Right lobe of liver (tissue), 6 donors: ENCODE data around the gene SLC8A1. TPM values are rescaled to one million over a fixed set of nuclear protein-coding genes. Genes with fewer than 3 reads are reported as not detected.

Experiments used
- ATAC-seq, 4 donors: fragments of 200-7000 bp; cut with Tn5 transposase; one replicate each; pipeline ENCODE4 v1.9.1; 2020; ENCODE audit warnings: mild to moderate bottlenecking in 4 of 4, moderate library complexity in 4 of 4
- DNase-seq, 3 donors: peaks; one replicate each; pipeline ENCODE4 v3.0.0-alpha.2; 2020
- H3K27ac ChIP-seq, 3 donors: fragments of 200-600 bp; one replicate each; pipeline ENCODE4 v1.8.0; 2022
- H3K27me3 ChIP-seq, 2 donors: fragments of 200-600 bp; one replicate each; pipeline ENCODE4 v1.8.0; 2022
- H3K36me3 ChIP-seq, 4 donors: fragments of 200-600 bp; sonication (generic) in 1 of 4; one replicate each; pipeline versions ENCODE4 v1.5.1 to v1.8.0; 2017 to 2022; ENCODE audit warnings: control low read depth in 1 of 4
- H3K4me1 ChIP-seq, 4 donors: fragments of 200-600 bp; sonication (generic) in 1 of 4; one replicate each; pipeline versions ENCODE4 v1.5.1 to v1.8.0; 2017 to 2022; ENCODE audit warnings: control low read depth in 1 of 4
- H3K4me3 ChIP-seq, 3 donors: fragments of 200-600 bp; one replicate each; pipeline ENCODE4 v1.8.0; 2022
- H3K9me3 ChIP-seq, 4 donors: fragments of 200-600 bp; sonication (generic) in 1 of 4; one replicate each; pipeline versions ENCODE4 v1.5.1 to v1.8.0; 2017 to 2022; ENCODE audit warnings: control low read depth in 1 of 4
- POLR2A ChIP-seq: fragments of 450-650 bp; IDR thresholded peaks from one replicate; pipeline ENCODE4 v1.6.1; 2017; ENCODE audit warnings: antibody characterized with exemption, mild to moderate bottlenecking
- WGBS: methylation state at CpG from one replicate; pipeline ENCODE4 v1.1.6; 2018; ENCODE audit warnings: low coverage, low lambda C conversion rate; ENCODE audit not compliant: insufficient coverage; ENCODE audit errors: missing lambda C conversion rate; 5-methylcytosine and 5-hydroxymethylcytosine counted together
- intact Hi-C, 2 donors: fragments of 100-400 bp; cut with DNase I; formaldehyde crosslinking; loops; one replicate each; pipeline versions ENCODE4 v1.11.2 to v1.14.1; 2022
- total RNA-seq, 6 experiments: library from RNA; depleted of rRNA in 2 of 6; stranded (reverse); fragments of >200 nt in 2 of 6; fragmentation: NEBNext Ultra II Directional in 3 of 6; extraction: Animal tissue kit (Norgen Biotek cat#: 25700) in 3 of 6; gene quantifications; one replicate each; pipeline versions ENCODE4 v1.1.0 to v1.2.4, GENCODE V29; 2016 to 2023
- TF ChIP-seq, protein P1 (sequence below), 4 donors: fragments of 200-600 bp in 3 of 4; fragments of 450-650 bp in 1 of 4; IDR thresholded peaks; one replicate each; pipeline versions ENCODE4 v1.5.1 to v1.8.0; 2016 to 2022; ENCODE audit warnings: antibody characterized with exemption in 4 of 4, mild to moderate bottlenecking in 2 of 4
- donor health status: DM: no; HTN: yes; CAD: no.
- donor health status: DM: no; HTN: no; CAD: no.
- donor health status: DM: no; HTN: no; CAD: no.
- donor health status: DM: no; HTN: yes; CAD: no.
- donor health status: DM: no; HTN: yes; CAD: no.

SLC8A1 gene
- total RNA-seq, 6 experiments from 2014 or later = 3.3 to 12.1 (median 4.9) TPM

DNA sequence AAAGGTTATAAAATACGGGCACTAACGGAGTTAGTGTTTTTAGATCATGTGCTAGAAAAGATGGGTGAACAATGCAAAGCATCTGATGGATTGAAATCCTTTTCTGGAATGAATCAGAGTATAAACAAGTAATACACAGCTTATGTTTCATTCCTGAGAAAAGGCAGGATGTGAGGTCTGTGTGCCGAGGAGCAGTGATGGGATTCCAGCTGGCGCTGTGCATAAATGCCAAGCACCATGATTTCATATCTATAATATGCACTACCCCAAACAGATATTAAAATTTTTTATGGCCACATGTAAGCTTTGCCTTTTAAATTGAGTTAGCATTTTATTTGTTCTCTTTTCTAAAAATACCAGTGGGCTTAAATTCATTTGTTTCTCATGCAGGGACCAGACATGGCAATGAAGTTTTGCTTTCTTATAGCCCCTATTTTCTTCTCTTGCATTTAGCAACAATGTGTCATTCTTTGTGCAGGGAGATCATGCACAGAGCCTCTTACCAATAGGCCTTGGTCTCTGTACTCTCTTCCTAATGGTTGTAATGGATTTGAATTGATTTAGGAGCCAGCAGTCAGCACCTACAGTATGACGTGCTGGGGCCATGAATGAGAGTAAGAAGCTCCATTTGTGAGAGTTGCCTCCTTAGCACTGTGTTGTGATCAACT lies 323.9 kb downstream of the SLC8A1 start:
- intact Hi-C loops = no loop called here
- Histone ChIP-seq H3K9me3 (no peaks in the 10 kb centered on the region), H3K4me1 (no peaks in the 10 kb centered on the region), H3K27me3 (no peaks in the 10 kb centered on the region), H3K36me3 (no peaks in the 10 kb centered on the region), H3K27ac (no peak overlapping the region), H3K4me3 (no peak overlapping the region)
- TF ChIP-seq, protein P1, sequence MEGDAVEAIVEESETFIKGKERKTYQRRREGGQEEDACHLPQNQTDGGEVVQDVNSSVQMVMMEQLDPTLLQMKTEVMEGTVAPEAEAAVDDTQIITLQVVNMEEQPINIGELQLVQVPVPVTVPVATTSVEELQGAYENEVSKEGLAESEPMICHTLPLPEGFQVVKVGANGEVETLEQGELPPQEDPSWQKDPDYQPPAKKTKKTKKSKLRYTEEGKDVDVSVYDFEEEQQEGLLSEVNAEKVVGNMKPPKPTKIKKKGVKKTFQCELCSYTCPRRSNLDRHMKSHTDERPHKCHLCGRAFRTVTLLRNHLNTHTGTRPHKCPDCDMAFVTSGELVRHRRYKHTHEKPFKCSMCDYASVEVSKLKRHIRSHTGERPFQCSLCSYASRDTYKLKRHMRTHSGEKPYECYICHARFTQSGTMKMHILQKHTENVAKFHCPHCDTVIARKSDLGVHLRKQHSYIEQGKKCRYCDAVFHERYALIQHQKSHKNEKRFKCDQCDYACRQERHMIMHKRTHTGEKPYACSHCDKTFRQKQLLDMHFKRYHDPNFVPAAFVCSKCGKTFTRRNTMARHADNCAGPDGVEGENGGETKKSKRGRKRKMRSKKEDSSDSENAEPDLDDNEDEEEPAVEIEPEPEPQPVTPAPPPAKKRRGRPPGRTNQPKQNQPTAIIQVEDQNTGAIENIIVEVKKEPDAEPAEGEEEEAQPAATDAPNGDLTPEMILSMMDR (IDR thresholded peaks at IDR 0.05) = no peak
- no peak for ATAC-seq
- 69% methylated on average over 5 of the region's 5 CpGs for WGBS
- DNase-seq = no peak

DNA sequence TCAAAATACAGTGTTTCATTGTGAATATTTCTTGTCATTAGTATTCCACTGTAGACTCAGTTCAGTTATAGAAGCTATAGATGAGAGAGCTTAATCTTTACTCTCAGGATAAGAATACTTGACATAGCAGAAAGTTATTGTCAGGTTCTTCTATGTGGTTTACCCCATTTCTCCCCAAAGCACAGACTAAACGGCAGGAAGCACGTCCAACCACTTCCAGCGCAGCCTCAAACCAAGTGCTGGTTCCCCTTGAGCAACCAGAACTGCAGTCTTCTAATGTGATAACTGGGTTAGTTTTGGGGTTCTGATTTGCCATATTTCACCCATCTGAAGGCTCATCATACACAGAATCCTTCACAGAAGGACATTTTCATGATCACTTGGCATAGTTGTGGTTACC lies 324.7 kb downstream of the SLC8A1 start:
- Histone ChIP-seq H3K27me3 (no peaks in the 10 kb centered on the region), H3K36me3 (no peaks in the 10 kb centered on the region), H3K4me1 (no peaks in the 10 kb centered on the region), H3K9me3 (no peaks in the 10 kb centered on the region), H3K4me3 (no peak overlapping the region), H3K27ac (no peak overlapping the region)
- DNase-seq (no peak), ATAC-seq (no peak)
- whole genome bisulfite sequencing = 30% methylated on average over 2 of the region's 3 CpGs
- intact Hi-C loops = no loop called here
- TF ChIP-seq POLR2A = no peak
- TF ChIP-seq, protein P1 (IDR thresholded peaks at IDR 0.05) = no peak

DNA sequence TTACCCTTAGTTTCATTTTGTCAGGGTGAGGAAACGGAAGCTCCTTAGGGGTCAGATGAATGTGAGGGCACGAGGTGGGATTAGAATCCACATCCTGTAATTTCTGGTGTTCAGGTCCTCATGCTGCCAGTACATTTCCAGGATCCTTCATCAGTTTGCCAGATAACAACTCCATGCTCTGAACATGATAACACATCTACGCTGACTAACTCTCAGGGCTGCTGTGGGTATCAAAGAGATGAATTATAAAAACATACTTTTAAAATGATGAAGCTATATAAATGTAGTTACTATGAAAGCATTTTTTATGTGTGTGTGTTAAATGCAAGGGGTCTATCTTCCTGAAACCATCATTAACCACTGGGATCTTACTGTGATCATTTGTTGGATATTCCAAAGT lies 325.9 kb downstream of the SLC8A1 start:
- Histone ChIP-seq H3K27me3 (no peaks in the 10 kb centered on the region), H3K36me3 (no peaks in the 10 kb centered on the region), H3K9me3 (no peaks in the 10 kb centered on the region), H3K27ac (no peak overlapping the region), H3K4me3 (no peak overlapping the region), H3K4me1 (no peaks in the 10 kb centered on the region)
- WGBS = 47% methylated on average over 3 of the region's 3 CpGs
- TF ChIP-seq POLR2A = no peak
- TF ChIP-seq, protein P1 (IDR thresholded peaks at IDR 0.05) = no peak
- DNase-seq (no peak), ATAC-seq (no peak)
- intact Hi-C loops = no loop called here

DNA sequence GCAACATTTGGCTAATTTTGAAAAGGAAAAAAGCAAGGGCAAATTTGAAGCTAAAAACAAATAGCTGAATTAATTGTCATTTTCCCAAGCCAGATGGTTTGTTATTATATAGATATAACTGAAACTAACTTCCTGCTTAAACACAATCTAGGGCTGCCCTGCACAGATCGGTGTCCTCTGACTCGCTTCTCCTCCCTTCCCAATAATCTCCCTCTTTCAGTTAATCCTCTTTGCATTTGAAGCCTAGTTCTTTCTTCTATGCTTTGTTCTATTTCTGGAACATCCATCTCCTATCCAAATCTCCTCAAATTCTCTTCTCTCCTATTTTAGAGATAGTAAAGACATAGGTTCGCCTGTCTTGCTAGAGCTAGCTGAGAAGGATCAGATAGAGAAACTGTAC lies 328.1 kb downstream of the SLC8A1 start:
- TF ChIP-seq, protein P1 (IDR thresholded peaks at IDR 0.05) = no peak
- TF ChIP-seq POLR2A = no peak
- H3K9me3 ChIP-seq = no peaks in the 10 kb centered on the region
- H3K4me1 ChIP-seq = no peaks in the 10 kb centered on the region
- DNase-seq (no peak), ATAC-seq (no peak)
- H3K4me3 ChIP-seq = no peak overlapping the region
- no peaks in the 10 kb centered on the region for H3K27me3 ChIP-seq
- H3K27ac ChIP-seq = no peak overlapping the region
- intact Hi-C loops = no loop called here
- no peaks in the 10 kb centered on the region for H3K36me3 ChIP-seq
- 53% methylated on average over 3 of the region's 3 CpGs for WGBS

DNA sequence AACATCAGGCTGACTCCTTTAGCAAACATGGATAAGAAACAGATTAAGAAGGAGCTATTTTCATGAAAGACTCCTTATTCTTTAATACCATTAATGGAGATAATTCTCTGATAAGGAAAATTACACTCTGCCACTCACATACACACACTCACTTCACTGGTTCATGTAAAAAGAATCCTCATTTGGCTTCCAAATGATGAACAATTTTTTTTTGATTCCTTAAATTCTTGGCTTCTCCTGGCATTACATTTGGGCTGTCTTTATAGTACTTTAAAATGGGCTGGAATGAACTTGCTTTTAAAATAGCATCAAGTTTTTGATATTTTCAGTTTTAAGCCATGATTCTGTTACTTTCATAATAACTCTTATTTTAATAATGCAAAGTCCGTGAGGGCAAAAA lies 328.6 kb downstream of the SLC8A1 start:
- Histone ChIP-seq H3K27me3 (no peaks in the 10 kb centered on the region), H3K4me3 (no peak overlapping the region), H3K4me1 (no peaks in the 10 kb centered on the region), H3K36me3 (no peaks in the 10 kb centered on the region), H3K9me3 (no peaks in the 10 kb centered on the region), H3K27ac (no peak overlapping the region)
- intact Hi-C loops = no loop called here
- WGBS = 24% methylated on average over 1 of the region's 1 CpG
- DNase-seq (no peak), ATAC-seq (no peak)
- no peak for TF ChIP-seq POLR2A
